H1 (cell line): Measurements from ENCODE around the gene SLC35B1. TPM values are rescaled to one million over a fixed set of nuclear protein-coding genes. Genes with fewer than 3 reads are reported as not detected.

Experiments used
- CTCF ChIA-PET: fragments of 300-600 bp; sonication (Branson Sonifier 250); formaldehyde crosslinking; loops from one replicate; lab custom pipeline; 2021; ENCODE audit not compliant: partially characterized antibody; lab: Charles Lee
- POLR2A ChIA-PET: fragments of 300-600 bp; sonication (Branson Sonifier 250); formaldehyde crosslinking; loops from one replicate; lab custom pipeline; 2021; ENCODE audit warnings: inconsistent platforms; ENCODE audit not compliant: partially characterized antibody; lab: Charles Lee
- DNase-seq, 2 experiments: peaks; one replicate each; pipeline versions ENCODE4 v3.0.0 to v3.0.0-alpha.2; 2010 to 2022; ENCODE audit warnings: low spot score in 2 of 2, low read depth in 1 of 2, mixed read lengths in 1 of 2
- FAIRE-seq: peaks from 2 replicates; lab custom pipeline; 2011; peaks lifted over from hg19 to GRCh38; lab: Jason Lieb, UNC
- H2AFZ ChIP-seq: 2 replicates; pipeline ENCODE4 v1.8.1; 2012; ENCODE audit warnings: low read length, inconsistent platforms
- H2AK5ac ChIP-seq: 2 replicates; pipeline ENCODE4 v1.6.1; 2013; ENCODE audit warnings: low read depth, low read length
- H2BK120ac ChIP-seq: replicated peaks from 2 replicates; pipeline ENCODE3; 2013; ENCODE audit warnings: low read depth, low read length, inconsistent platforms
- H2BK12ac ChIP-seq: 2 replicates; pipeline ENCODE4 v1.6.1; 2013; ENCODE audit warnings: low read depth, low read length
- H2BK15ac ChIP-seq: 2 replicates; pipeline ENCODE4 v1.6.1; 2013; ENCODE audit warnings: low read length
- H2BK20ac ChIP-seq: 2 replicates; pipeline ENCODE4 v1.6.1; 2013; ENCODE audit warnings: low read length
- H2BK5ac ChIP-seq: 2 replicates; pipeline ENCODE4 v1.6.1; 2013; ENCODE audit warnings: low read depth, low read length
- H3K14ac ChIP-seq: 2 replicates; pipeline ENCODE4 v1.6.1; 2013; ENCODE audit warnings: inconsistent platforms; ENCODE audit not compliant: insufficient read length
- H3K18ac ChIP-seq: 2 replicates; pipeline ENCODE4 v1.6.1; 2013; ENCODE audit warnings: low read length; ENCODE audit errors: extremely low read depth
- H3K23ac ChIP-seq: 2 replicates; pipeline ENCODE4 v1.6.1; 2013; ENCODE audit warnings: inconsistent platforms; ENCODE audit not compliant: insufficient read length
- H3K23me2 ChIP-seq: 2 replicates; pipeline ENCODE4 v1.6.1; 2013; ENCODE audit warnings: low read depth, low read length
- H3K27ac ChIP-seq: 2 replicates; pipeline ENCODE4 v1.6.1; 2011; ENCODE audit warnings: low read depth, low read length, inconsistent platforms
- H3K27me3 ChIP-seq, 4 experiments: replicated peaks in 1 of 4; 1 replicate in 1 of 4; 2 replicates in 3 of 4; pipeline versions ENCODE4 v1.6.1 to v1.8.1; 2011 to 2013; ENCODE audit warnings: low read length in 3 of 4, mild to moderate bottlenecking in 3 of 4, inconsistent platforms in 2 of 4, mixed read lengths in 2 of 4, moderate library complexity in 1 of 4; ENCODE audit not compliant: control insufficient read depth in 3 of 4, insufficient read depth in 3 of 4; ENCODE audit errors: extremely low read depth in 1 of 4
- H3K36me3 ChIP-seq, 4 experiments: 2 replicates each; pipeline versions ENCODE4 v1.6.1 to v1.8.1; 2011 to 2013; ENCODE audit warnings: mild to moderate bottlenecking in 4 of 4, low read length in 3 of 4, moderate library complexity in 2 of 4, control low read depth in 1 of 4, inconsistent platforms in 1 of 4; ENCODE audit not compliant: insufficient read depth in 4 of 4, control insufficient read depth in 2 of 4
- H3K4ac ChIP-seq: replicated peaks from 2 replicates; pipeline ENCODE3; 2013; ENCODE audit warnings: low read length, low read depth, mixed read lengths, inconsistent platforms; ENCODE audit not compliant: insufficient read length
- H3K4me1 ChIP-seq, 4 experiments: replicated peaks in 1 of 4; 1 replicate in 1 of 4; 2 replicates in 3 of 4; pipeline versions ENCODE4 v1.6.1 to v1.8.1; 2011 to 2013; ENCODE audit warnings: low read length in 3 of 4, inconsistent platforms in 2 of 4, mixed read lengths in 1 of 4; ENCODE audit not compliant: insufficient read depth in 4 of 4, control insufficient read depth in 3 of 4
- H3K4me2 ChIP-seq, 2 experiments: 2 replicates each; pipeline versions ENCODE4 v1.6.1 to v1.8.1; 2011 to 2013; ENCODE audit warnings: low read depth in 2 of 2, low read length in 2 of 2, control low read depth in 1 of 2, inconsistent platforms in 1 of 2, mild to moderate bottlenecking in 1 of 2; ENCODE audit not compliant: insufficient read depth in 1 of 2
- H3K4me3 ChIP-seq, 4 experiments: fragments of 200-600, 300-600 bp in 1 of 4; sonication (generic), shearing (Covaris generic), sonication (Bioruptor Twin) in 1 of 4; 2 replicates each; pipeline versions ENCODE4 v1.5.1 to v1.8.1; 2011 to 2016; ENCODE audit warnings: low read length in 4 of 4, low read depth in 3 of 4, control low read depth in 2 of 4, inconsistent platforms in 2 of 4, mild to moderate bottlenecking in 2 of 4, mixed read lengths in 1 of 4, moderate library complexity in 1 of 4; ENCODE audit not compliant: insufficient read depth in 2 of 4; ENCODE audit errors: extremely low read depth in 1 of 4
- H3K56ac ChIP-seq: replicated peaks from 2 replicates; pipeline ENCODE3; 2013; ENCODE audit warnings: low read depth, mild to moderate bottlenecking, mixed read lengths, low read length, inconsistent platforms; ENCODE audit not compliant: insufficient read length
- H3K79me1 ChIP-seq: 2 replicates; pipeline ENCODE4 v1.6.1; 2013; ENCODE audit warnings: low read depth, low read length, control low read depth
- H3K79me2 ChIP-seq, 2 experiments: 2 replicates each; pipeline versions ENCODE4 v1.6.1 to v1.8.1; 2012 to 2013; ENCODE audit warnings: low read length in 2 of 2, mild to moderate bottlenecking in 2 of 2, inconsistent platforms in 1 of 2; ENCODE audit not compliant: insufficient read depth in 2 of 2, control insufficient read depth in 1 of 2
- H3K9ac ChIP-seq, 4 experiments: replicated peaks in 1 of 4; 1 replicate in 1 of 4; 2 replicates in 3 of 4; pipeline versions ENCODE4 v1.6.1 to v1.8.1; 2011 to 2013; ENCODE audit warnings: low read depth in 3 of 4, low read length in 3 of 4, control low read depth in 2 of 4, mild to moderate bottlenecking in 2 of 4, moderate library complexity in 2 of 4, inconsistent platforms in 1 of 4; ENCODE audit errors: extremely low read depth in 1 of 4
- H3K9me3 ChIP-seq, 2 experiments: 2 replicates each; pipeline versions ENCODE4 v1.6.1 to v1.8.1; 2012 to 2013; ENCODE audit warnings: mild to moderate bottlenecking in 2 of 2, moderate library complexity in 2 of 2, control low read depth in 1 of 2, inconsistent platforms in 1 of 2, low read depth in 1 of 2, low read length in 1 of 2, mixed read lengths in 1 of 2; ENCODE audit not compliant: insufficient read depth in 2 of 2
- H4K20me1 ChIP-seq, 2 experiments: replicated peaks in 1 of 2; 2 replicates each; pipeline versions ENCODE3 to v1.8.1; 2011 to 2013; ENCODE audit warnings: inconsistent platforms in 2 of 2, low read length in 2 of 2, mild to moderate bottlenecking in 1 of 2; ENCODE audit not compliant: insufficient read depth in 2 of 2, control insufficient read depth in 1 of 2
- H4K5ac ChIP-seq: 2 replicates; pipeline ENCODE4 v1.6.1; 2013; ENCODE audit warnings: low read length, low read depth, mixed read lengths, inconsistent platforms; ENCODE audit not compliant: insufficient read length
- H4K8ac ChIP-seq: 2 replicates; pipeline ENCODE4 v1.8.0; 2013; ENCODE audit warnings: mild to moderate bottlenecking, moderate library complexity, low read length, inconsistent platforms; ENCODE audit not compliant: insufficient read depth; ENCODE audit errors: extremely low read depth
- H4K91ac ChIP-seq: replicated peaks from 2 replicates; pipeline ENCODE3; 2013; ENCODE audit warnings: low read length, mixed read lengths, inconsistent platforms; ENCODE audit not compliant: insufficient read length
- EZH2 ChIP-seq: fragments of 200-600 bp; sonication (generic); IDR thresholded peaks from 2 replicates; pipeline ENCODE4 v1.7.1; 2012; ENCODE audit warnings: low read depth, mild to moderate bottlenecking, moderate library complexity, low read length, inconsistent platforms; ENCODE audit not compliant: severe bottlenecking
- HDAC6 ChIP-seq: IDR thresholded peaks from one replicate; pipeline ENCODE4 v1.7.1; 2012; ENCODE audit warnings: low read depth, mild to moderate bottlenecking, inconsistent platforms, low read length, moderate library complexity
- SIRT6 ChIP-seq: IDR thresholded peaks from one replicate; pipeline ENCODE4 v1.7.1; 2012; ENCODE audit warnings: low read length, inconsistent platforms
- TEAD4 ChIP-seq: IDR thresholded peaks from 2 replicates; pipeline ENCODE4 v1.6.1; 2012; ENCODE audit warnings: low read depth, low read length, inconsistent platforms, mixed read lengths
- WGBS, 2 experiments: shearing (Covaris generic) in 1 of 2; methylation state at CpG; one replicate each; pipeline versions ENCODE4 v1.1.6 to v1.1.7; 2013 to 2015; ENCODE audit warnings: low lambda C conversion rate in 2 of 2, mixed read lengths in 2 of 2, inconsistent platforms in 1 of 2, low coverage in 1 of 2, missing lambda C conversion rate in 1 of 2; ENCODE audit not compliant: insufficient replicate concordance in 2 of 2, insufficient coverage in 1 of 2, insufficient read length in 1 of 2; ENCODE audit errors: extremely low coverage in 1 of 2, missing lambda C conversion rate in 1 of 2; 5-methylcytosine and 5-hydroxymethylcytosine counted together
- polyA plus RNA-seq, 7 experiments: library from polyadenylated mRNA; depleted of rRNA in 3 of 7; stranded (reverse) in 5 of 7; unstranded in 2 of 7; fragments of >200 nt in 5 of 7; fragments of 200-250 nt in 2 of 7; gene quantifications; 1 replicate in 5 of 7; 2 replicates in 1 of 7; 4 replicates in 1 of 7; pipeline versions ENCODE4 v1.2.1 to v1.2.3, GENCODE V29; 2011 to 2013; ENCODE audit warnings: missing spikeins in 2 of 7, mixed read lengths in 2 of 7
- total RNA-seq: library from RNA; stranded (reverse); fragmentation: NEBNext Ultra II Directional; extraction: Animal tissue kit (Norgen Biotek cat#: 25700); gene quantifications from 2 replicates; pipeline ENCODE4 v1.2.1, GENCODE V29; 2021

The SLC35B1 gene
- total and polyA plus RNA-seq, 2 of the 8 experiments (the other 6 are each of a cell fraction or from before 2014, with no cell fraction given) = 56.5 to 87.7 TPM

GRCh38 chr17:49716668-49717364, 9.1 kb upstream of the SLC35B1 start:
- Histone ChIP-seq H3K56ac (no peak overlapping the region), H4K91ac (no peak overlapping the region), H3K4me2 (no peak overlapping the region), H3K79me1 (no peaks in the 10 kb centered on the region), H2BK120ac (no peak overlapping the region), H2AFZ (no peak overlapping the region), H3K27ac (no peak overlapping the region), H3K79me2 (no peaks in the 10 kb centered on the region), H2BK15ac (no peak overlapping the region), H3K27me3 (no peaks in the 10 kb centered on the region), H3K23ac (no peak overlapping the region), H3K18ac (no peak overlapping the region), H4K8ac (no peak overlapping the region), H2BK5ac (no peak overlapping the region), H3K4me1 (no peaks in the 10 kb centered on the region), H2BK12ac (no peak overlapping the region), H3K36me3 (peaks cover 25 to 64% (median 48%) of the 10 kb centered on the region in 4 experiments), H3K14ac (no peak overlapping the region), H3K23me2 (no peaks in the 10 kb centered on the region), H3K9me3 (no peaks in the 10 kb centered on the region), H3K4ac (no peak overlapping the region), H4K5ac (no peak overlapping the region), H2BK20ac (no peak overlapping the region), H3K4me3 (no peak overlapping the region), H2AK5ac (no peak overlapping the region), H3K9ac (no peak overlapping the region), H4K20me1 (no peaks in the 10 kb centered on the region)
- ChIA-PET POLR2A (no interaction called here), CTCF (interaction anchor here (1.0 to 8.9 kb wide), 4 partner anchors 8 to 14 kb away, joined by 3 to 41 read pairs (median 6); partner anchors contain the start of gene SLC35B1)
- DNase-seq (no peak), FAIRE-seq (no peak)
- WGBS, 2 experiments = 86% methylated on average over 1 of the region's 1 CpG; no CpG with 5 or more reads in 1 of the 2 experiments
- TF ChIP-seq HDAC6 (no peak), SIRT6 (no peak), TEAD4 (no peak), EZH2 (no peak)
